GM12875 (cell line): ENCODE results near the gene JADE2.

Source experiments
- H3K4me3 ChIP-seq: one replicate; pipeline ENCODE4 v1.5.1; 2011; ENCODE audit warnings: low read depth, low read length, control low read depth
- TF ChIP-seq, protein P1 (sequence below): IDR thresholded peaks from 2 replicates; pipeline ENCODE4 v1.5.1; 2011; ENCODE audit warnings: low read depth, mild to moderate bottlenecking, control low read depth, inconsistent platforms, low read length, moderate library complexity, borderline replicate concordance; ENCODE audit not compliant: insufficient read depth

JADE2 gene

DNA sequence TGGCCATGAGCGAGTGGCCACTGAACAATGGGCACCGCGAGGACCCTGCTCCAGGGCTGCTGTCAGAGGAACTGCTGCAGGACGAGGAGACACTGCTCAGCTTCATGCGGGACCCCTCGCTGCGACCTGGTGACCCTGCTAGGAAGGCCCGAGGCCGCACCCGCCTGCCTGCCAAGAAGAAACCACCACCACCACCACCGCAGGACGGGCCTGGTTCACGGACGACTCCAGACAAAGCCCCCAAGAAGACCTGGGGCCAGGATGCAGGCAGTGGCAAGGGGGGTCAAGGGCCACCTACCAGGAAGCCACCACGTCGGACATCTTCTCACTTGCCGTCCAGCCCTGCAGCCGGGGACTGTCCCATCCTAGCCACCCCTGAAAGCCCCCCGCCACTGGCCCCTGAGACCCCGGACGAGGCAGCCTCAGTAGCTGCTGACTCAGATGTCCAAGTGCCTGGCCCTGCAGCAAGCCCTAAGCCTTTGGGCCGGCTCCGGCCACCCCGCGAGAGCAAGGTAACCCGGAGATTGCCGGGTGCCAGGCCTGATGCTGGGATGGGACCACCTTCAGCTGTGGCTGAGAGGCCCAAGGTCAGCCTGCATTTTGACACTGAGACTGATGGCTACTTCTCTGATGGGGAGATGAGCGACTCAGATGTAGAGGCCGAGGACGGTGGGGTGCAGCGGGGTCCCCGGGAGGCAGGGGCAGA is 53.3 kb downstream of the JADE2 start:
- no peak overlapping the region for H3K4me3 ChIP-seq
- TF ChIP-seq, protein P1, sequence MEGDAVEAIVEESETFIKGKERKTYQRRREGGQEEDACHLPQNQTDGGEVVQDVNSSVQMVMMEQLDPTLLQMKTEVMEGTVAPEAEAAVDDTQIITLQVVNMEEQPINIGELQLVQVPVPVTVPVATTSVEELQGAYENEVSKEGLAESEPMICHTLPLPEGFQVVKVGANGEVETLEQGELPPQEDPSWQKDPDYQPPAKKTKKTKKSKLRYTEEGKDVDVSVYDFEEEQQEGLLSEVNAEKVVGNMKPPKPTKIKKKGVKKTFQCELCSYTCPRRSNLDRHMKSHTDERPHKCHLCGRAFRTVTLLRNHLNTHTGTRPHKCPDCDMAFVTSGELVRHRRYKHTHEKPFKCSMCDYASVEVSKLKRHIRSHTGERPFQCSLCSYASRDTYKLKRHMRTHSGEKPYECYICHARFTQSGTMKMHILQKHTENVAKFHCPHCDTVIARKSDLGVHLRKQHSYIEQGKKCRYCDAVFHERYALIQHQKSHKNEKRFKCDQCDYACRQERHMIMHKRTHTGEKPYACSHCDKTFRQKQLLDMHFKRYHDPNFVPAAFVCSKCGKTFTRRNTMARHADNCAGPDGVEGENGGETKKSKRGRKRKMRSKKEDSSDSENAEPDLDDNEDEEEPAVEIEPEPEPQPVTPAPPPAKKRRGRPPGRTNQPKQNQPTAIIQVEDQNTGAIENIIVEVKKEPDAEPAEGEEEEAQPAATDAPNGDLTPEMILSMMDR: no peak

DNA sequence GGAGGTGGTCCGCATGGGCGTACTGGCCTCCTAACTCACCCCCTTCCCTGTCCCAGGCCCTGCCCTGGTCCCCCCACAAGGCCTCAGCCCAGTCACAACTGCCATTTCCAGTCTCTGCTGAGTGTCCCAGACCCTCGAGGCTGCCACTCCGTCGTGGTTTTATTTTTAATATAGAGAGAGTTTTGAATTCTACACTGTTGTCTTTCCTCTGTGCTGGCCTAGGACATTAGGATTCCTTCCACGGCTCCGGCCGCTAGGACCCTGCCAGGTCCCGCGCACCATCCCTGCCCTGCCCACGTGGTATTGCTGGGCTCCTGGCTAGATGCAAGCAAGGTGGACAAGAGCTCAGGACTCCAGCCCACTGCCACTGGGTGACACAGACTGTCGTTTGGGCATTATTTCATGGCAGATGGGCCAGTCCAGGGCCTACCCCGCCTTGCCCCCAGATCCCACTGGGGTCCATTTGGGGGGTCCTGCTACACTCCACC is 53.9 kb downstream of the JADE2 start:
- H3K4me3 ChIP-seq: no peak overlapping the region
- TF ChIP-seq, protein P1: no peak

DNA sequence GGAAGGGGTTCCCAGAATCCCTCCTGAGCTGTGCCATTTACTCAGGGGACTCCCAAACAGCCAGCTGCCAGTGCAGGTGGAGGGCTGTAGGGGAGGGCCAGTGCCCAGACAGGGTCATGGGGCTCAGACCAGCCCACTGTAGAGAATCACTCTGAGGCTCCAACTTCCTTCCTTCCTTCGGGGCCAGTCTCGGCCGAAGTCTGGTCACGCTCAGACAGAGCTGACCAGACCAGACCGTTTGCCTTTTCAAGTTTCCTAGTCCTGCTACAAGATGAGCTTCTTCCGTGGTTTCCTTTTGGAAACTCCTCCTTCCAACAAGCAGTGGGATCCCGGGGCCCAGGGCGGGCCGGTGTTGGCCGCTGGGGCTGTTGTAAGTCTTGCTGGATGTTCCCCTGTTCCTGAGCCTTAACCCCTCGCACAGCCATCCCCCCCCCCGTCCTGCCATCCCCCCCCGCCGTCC is 54.6 kb downstream of the JADE2 start:
- TF ChIP-seq, protein P1: no peak
- no peak overlapping the region for H3K4me3 ChIP-seq

DNA sequence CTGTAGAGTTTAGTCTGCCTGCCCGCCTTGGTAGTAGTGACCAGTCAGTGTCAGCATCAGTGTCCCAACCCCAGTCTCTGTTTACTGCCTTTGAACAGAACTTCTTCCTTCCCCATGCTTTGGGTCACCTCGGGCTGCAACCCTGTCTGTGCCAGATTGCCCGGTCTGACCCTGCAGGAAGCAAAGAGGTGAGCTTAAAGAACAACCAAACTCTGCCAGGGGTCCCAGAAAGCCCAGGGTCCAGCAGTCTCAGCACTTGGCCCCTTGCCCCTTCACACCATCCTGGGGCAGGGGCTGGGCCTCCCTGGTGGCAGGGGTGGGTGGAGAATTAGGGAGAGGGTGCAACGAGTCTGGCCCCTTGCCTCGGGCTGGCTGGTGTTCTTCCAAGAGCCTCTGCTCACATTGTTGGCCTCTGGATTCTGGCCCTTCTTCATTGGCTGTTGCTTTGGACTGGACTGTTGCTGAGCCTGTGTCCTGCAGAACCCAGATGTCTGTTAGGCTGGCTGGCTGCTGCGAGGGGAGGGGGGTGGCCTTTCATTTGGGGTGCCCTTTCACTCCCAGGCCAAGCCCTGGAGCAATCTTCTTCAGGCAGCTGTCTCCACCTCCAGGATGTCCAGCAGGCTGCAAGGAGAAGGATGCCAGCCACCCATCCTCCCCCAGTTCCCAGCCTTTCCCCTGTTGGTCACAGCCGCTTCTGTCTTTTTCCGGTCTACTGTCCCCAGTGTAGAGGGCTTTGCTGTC is 55.9 kb downstream of the JADE2 start:
- TF ChIP-seq, protein P1: no peak
- H3K4me3 ChIP-seq: no peak overlapping the region

DNA sequence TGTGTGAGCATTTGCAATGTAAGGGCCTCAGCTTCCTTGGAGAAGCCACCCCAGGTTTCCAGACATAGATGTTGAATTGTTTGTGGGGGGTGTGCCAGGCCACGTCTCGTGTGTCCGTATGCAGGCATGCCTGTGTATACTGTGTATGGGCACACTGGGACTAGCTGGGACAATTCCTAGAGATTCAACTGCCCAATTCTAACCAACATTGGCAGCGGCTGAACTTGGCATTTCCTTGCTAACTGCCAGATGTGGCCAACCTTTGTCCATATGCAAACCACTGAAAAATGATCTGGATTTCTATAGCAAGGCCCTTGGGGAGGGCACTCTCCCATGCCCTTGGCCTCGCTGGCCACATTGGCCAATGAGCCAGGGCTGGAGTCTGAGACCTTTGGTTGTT is 56.8 kb downstream of the JADE2 start:
- TF ChIP-seq, protein P1: no peak
- no peak overlapping the region for H3K4me3 ChIP-seq

DNA sequence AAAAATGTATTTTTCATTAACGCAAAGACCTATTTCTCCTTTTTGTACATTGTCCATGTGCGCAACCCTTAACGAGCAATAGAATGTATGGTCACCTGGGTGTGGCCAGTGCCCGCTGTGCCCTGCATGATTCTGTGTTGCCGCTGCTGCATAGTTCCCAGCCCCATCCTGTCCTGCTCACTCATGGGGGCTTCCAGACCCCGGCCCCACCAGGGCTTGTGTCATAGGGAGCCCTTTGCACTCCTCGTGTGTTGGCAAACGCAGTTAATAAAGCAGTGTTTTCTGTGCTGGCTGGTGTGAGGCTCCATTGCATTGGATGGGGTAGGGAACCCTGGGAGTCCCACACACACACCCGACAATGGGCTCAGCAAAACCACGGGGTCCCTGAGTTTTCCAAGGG is 57.5 kb downstream of the JADE2 start:
- TF ChIP-seq, protein P1: no peak
- H3K4me3 ChIP-seq: no peak overlapping the region

DNA sequence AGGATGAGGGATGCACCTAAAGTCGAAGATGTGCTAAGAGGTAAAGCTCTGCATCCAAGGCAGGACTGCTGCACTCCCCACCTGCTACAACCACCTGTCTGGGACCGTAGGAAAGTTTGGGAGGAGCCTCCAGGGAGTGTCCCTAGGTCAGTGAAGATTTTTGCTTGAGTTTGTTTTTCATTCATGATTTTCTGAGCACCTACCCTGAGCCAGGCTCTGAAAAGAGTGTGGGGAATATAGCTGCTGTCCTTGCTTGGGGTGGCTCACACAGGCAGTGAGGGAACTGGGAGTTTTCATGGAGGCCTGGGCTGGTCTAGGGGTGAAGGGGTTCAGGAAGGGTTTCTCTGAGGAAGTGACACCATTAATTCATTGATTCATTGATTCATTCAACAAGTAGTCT is 58.3 kb downstream of the JADE2 start:
- H3K4me3 ChIP-seq: no peak overlapping the region
- TF ChIP-seq, protein P1: no peak
